Cardiac fibroblast (primary cell): Measurements from ENCODE around the gene C11orf42.

ENCODE experiments used
- DNase-seq, 2 donors: peaks; one replicate each; pipeline versions ENCODE4 v3.0.0 to v3.0.0-alpha.2; 2010; ENCODE audit warnings: low read depth in 2 of 2
- H3K4me3 ChIP-seq, 2 donors: replicated peaks in 1 of 2; 1 replicate in 1 of 2; 2 replicates in 1 of 2; pipeline ENCODE4 v1.5.1; 2011; ENCODE audit warnings: low read depth in 2 of 2, low read length in 2 of 2, mild to moderate bottlenecking in 2 of 2, moderate library complexity in 1 of 2
- TF ChIP-seq, protein P1 (sequence below): IDR thresholded peaks from one replicate; pipeline ENCODE4 v1.5.1; 2011; ENCODE audit warnings: low read depth, mild to moderate bottlenecking, low read length, inconsistent platforms

Gene C11orf42, protein sequence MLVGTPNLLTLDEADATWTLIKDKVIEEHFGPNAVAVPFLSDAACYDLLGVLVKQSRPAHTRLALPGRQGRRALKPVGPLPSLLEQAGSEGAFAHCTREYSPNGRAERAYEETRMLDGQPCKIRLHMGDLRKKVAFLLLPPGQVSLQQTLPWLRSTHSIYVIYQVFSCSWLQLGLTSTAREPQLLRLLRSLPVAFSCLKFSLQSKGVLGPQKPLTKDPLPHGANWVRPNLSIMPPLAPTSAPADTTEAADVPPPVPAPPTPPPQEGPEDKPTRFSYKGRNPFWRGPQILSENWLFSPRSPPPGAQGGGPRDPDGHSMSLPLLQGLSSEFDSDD

GRCh38 chr11:6205366-6205765 lies at the start of gene C11orf42:
Gene C11orf42 (plus strand): TSS chr11:6205557. CDS start chr11:6205616, 59 bp downstream.
- H3K4me3 ChIP-seq, result no peak within 1 kb of the TSS

DNA sequence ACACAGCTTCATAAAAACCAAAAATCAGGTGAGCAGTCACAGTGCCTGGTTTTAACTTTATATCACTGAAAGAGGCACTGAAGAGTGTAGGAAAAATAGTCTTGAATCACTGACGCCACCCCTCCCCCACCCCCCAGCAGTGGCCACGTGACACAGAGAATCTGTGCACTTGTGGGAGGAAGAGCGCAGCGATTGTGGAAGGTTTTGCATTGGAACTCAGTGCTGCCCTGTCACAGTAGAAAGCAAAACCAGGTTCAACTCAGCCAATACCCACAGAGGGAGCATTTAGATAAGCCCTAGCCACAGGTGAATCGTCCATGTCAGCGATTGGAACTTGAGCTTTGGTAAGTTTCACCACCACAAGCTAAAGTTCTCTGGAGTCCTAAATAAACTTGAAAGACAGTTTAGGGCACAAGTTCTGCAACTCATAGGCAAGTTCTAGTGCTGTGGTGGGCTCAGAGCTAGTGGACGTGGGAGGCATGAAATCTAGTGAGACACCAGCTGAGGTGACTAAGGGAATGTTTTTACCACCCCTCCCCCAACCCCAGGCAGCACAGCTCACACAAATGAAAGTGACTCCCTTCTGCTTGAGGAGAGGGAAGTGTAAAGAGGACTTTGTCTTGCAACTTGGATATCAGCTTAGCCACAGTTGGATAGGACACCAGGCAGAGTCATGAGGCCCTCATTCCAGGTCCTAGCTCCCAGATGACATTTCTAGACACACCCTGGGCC lies 48.6 kb upstream of the C11orf42 start:
- DNase-seq, result no peak
- H3K4me3 ChIP-seq, result no peak overlapping the region
- TF ChIP-seq, protein P1, sequence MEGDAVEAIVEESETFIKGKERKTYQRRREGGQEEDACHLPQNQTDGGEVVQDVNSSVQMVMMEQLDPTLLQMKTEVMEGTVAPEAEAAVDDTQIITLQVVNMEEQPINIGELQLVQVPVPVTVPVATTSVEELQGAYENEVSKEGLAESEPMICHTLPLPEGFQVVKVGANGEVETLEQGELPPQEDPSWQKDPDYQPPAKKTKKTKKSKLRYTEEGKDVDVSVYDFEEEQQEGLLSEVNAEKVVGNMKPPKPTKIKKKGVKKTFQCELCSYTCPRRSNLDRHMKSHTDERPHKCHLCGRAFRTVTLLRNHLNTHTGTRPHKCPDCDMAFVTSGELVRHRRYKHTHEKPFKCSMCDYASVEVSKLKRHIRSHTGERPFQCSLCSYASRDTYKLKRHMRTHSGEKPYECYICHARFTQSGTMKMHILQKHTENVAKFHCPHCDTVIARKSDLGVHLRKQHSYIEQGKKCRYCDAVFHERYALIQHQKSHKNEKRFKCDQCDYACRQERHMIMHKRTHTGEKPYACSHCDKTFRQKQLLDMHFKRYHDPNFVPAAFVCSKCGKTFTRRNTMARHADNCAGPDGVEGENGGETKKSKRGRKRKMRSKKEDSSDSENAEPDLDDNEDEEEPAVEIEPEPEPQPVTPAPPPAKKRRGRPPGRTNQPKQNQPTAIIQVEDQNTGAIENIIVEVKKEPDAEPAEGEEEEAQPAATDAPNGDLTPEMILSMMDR, result no peak

More at GRCh38 chr11:6205366-6205765, at the start of gene C11orf42:
- DNase-seq, result no peak
- TF ChIP-seq, protein P1, result no peak

GRCh38 chr11:6170226-6170625 lies 35.1 kb upstream of the C11orf42 start, which contains the start of gene OR52B2:
Gene OR52B2 (minus strand): TSS chr11:6170326. CDS start chr11:6170326, 0 bp downstream.
- no peak within 1 kb of the TSS for H3K4me3 ChIP-seq
- no peak for DNase-seq
- TF ChIP-seq, protein P1, result no peak

DNA sequence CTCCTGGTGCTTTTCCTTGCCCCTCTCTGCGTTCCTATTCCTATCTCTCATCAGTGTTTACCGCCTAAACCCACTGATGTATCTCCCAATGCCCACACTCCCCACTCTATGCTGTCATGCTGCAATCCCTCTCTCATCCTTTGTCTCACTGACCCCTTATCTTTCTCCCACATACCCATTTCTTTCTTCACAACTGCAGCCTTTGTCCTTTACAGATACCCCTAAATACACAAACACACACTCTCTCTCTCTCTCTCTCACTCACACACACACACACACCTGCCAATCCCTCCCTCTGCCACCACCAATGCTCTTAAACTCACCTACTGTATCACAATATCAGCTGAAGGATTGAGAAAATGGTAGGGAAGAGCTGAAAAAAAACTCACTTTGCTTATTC lies 29.9 kb upstream of the C11orf42 start:
- H3K4me3 ChIP-seq, result no peak overlapping the region
- DNase-seq, result no peak
- TF ChIP-seq, protein P1, result no peak

- H3K4me3 ChIP-seq, result no peak overlapping the region
- DNase-seq, result no peak
- TF ChIP-seq, protein P1, result no peak
Observed at GRCh38 chr11:6191742-6192141, 13.6 kb upstream of the C11orf42 start.

GRCh38 chr11:6194065-6194581 lies 11.2 kb upstream of the C11orf42 start:
- no peak for DNase-seq
- TF ChIP-seq, protein P1, result no peak

More at GRCh38 chr11:6194065-6194581, 11.2 kb upstream of the C11orf42 start:
- no peak overlapping the region for H3K4me3 ChIP-seq
